Superior temporal gyrus (tissue), 1 donor: Measurements from ENCODE around the gene TSR3.
"Not testable (repeated sequence)": the region's sequence is repeated elsewhere in the genome, so short reads cannot be mapped to it uniquely, and the experiment has no call there.

ENCODE experiments used
- DNase-seq: peaks from one replicate; pipeline ENCODE4 v3.0.0-alpha.2; 2016; ENCODE audit errors: extremely low spot score

The TSR3 gene

GRCh38 chr16:1337486-1337885, 14.2 kb downstream of the TSR3 start:
- DNase-seq: no peak

DNA sequence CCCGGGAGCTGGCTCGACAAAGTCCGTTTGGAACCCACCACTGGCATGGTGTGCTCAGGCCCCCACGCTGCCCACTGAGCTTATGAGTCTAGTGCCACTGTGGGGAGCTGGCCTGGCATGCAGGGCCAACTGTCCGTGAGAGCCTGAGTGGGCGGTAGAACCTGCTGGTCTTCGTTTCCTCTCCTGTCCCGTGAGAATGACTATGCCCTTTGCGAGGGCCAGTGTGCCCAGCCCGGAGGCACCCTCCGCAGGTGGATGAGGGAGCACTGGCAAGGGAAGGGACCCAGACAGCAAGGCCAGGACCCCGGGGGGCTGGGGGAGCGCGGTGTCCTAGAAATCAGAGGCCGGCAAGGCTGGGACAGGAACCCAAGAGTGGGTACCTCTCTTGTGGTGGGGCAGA, 15.1 kb downstream of the TSR3 start:
- no peak for DNase-seq

DNA sequence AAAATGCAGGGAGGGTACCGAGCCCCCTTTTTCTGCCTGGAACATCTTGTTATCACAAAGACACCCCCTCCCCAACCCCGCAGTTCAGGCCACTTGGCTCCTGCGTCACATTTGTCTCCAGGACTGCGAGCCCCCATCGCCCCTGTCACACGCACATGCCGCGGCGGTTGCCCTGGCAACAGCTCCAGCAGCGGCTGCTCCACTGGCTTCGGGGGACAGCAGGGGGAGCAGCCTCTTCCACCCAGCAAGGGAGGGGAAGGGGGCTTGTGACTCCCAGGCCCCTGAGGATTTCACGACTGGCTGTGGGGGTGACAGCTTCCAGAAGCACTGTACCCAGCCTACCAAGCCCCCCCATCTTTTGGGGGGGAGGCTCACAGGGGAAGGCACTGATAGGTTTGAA, 15.7 kb downstream of the TSR3 start:
- DNase-seq: peak; percentile 12

DNA sequence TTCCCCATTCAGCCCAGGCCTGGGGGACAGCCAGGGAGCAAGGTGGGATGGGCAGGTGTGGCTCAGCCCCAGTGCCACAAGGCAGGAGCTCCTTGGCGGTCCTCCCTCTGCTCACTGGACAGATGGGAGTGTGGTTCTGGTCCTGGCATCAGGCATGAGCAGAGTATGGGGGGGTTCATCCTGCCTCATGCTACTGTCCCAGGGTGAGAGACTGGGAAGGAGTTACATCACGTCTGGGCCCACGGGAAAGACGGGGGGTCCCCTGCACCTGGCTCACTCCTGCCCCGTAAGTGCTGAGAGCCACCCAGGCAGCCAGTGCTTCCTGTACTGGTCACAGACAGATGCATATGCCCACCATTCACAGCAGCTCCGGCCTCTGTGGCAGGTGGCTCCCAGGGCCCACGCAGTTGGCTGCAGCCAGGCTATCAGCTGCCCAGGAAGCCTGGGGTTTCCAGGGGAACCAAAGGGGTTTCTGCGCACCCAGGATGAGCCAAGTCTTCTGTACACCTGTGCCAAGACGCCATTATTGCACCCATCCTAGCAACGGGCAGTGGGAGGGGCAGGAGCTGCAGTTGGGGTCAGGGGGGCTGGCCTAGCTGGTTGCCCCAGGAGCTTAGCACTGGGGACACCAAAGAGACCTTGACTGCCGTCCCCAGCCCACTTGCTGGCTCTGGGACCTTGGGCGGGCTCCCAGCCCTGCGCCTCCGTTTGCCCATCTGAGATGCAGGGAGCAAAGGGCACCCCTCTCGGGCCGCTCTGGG, 16.3 kb downstream of the TSR3 start:
- peak; percentile 18 for DNase-seq

GRCh38 chr16:1334739-1335138, 16.9 kb downstream of the TSR3 start:
- DNase-seq: no peak

GRCh38 chr16:1333854-1334700, 17.6 kb downstream of the TSR3 start:
- no peak for DNase-seq

GRCh38 chr16:1333149-1333812, 18.4 kb downstream of the TSR3 start, which contains the start of gene BAIAP3:
Gene BAIAP3 (plus strand): TSS chr16:1333645. CDS start chr16:1338550, 4,905 bp downstream.
- no peak for DNase-seq

- DNase-seq: no peak
These were observed 19.0 kb downstream of the TSR3 start for GRCh38 chr16:1332618-1333148.

GRCh38 chr16:1331712-1332617, 19.7 kb downstream of the TSR3 start:
- DNase-seq: no peak

DNA sequence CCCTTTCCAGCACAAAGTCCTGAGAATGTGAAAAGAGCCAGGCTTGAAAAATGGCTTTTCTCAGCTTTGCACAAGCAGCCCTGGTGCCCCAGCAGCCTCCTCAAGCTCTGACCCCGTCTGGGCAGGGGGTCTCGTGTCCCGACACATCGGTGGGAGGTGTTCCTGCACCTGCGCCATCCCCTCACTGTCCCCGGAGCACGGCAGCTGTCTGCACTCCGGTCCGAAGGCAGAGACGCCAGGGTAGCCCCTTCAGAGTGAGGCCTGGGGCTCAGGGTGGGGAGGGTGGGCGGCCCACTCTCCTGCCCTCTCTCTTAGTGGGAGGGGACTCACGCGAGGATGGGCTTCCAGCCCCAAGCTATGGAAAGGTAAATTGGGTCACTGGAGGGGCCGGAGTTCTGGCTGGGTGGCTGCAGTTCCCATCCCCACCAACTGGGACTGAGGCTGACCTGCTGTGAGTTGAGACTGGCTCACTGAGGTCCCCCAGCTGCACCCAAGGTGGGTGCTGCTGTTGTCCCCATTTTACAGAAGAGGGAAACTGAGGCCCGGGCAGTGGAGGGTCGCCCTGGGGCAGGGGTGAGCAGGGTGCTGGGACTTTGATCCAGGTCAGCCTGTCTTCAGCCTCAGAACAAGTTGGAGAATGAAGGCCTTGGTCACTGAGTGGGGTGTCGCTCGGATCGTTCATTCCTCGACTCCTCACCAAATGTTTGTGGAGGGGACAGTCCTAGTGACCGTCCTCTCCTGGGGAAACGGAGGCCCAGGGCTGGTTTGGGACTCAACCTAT, 20.6 kb downstream of the TSR3 start:
- no peak for DNase-seq

- no peak for DNase-seq
These were observed 21.3 kb downstream of the TSR3 start for GRCh38 chr16:1330260-1330914.

DNA sequence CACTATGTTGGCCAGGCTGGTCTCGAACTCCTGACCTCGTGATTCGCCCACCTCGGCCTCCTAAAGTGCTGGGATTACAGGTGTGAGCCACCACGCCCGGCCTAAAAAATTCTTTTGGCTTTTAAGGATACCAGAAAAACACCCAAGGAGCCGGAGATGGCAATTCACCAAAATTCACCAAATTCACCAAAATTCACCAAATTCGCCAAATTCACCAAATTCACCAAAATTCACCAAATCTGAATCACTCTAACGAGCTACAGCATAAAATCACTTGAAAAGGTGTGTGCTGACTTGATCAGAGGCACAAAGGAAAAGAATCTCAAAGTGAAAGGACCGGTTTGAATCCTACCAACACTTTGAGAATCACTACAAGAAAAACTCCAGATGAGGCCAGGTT, 22.7 kb downstream of the TSR3 start:
- not testable (repeated sequence) for DNase-seq

DNA sequence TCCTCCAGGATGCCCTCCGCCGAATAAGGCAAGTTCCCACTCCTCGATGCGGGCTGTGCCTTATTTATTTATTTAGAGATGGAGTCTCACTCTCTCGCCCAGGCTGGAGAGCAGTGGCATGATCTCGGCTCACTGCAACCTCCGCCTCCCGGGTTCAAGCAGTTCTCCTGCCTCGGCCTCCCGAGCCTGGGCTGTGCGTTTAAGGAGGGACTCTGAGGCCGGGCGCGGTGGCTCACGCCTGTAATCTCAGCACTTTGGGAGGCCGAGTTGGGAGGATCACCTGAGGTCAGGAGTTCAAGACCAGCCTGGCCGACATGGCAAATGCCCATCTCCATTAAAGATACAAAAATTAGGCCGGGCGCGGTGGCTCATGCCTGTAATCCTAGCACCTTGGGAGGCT, 23.5 kb downstream of the TSR3 start:
- DNase-seq: not testable (repeated sequence)

DNA sequence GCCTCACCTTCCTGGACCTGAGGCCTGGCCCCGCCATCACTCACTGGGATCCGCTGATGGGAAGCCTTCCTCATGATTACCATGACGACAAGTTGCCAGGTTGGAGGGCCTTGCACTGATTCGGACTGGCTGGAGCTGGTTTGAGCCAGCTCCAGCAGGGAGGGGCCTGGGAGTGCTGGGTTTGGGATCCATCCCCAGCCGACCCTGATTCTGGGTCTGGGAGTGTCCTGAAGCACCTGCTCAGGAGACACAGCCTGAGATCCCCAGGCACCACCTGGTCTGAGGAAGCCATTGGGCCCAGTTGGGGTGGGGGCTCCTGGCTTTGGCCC, 24.1 kb downstream of the TSR3 start:
- DNase-seq: no peak

DNA sequence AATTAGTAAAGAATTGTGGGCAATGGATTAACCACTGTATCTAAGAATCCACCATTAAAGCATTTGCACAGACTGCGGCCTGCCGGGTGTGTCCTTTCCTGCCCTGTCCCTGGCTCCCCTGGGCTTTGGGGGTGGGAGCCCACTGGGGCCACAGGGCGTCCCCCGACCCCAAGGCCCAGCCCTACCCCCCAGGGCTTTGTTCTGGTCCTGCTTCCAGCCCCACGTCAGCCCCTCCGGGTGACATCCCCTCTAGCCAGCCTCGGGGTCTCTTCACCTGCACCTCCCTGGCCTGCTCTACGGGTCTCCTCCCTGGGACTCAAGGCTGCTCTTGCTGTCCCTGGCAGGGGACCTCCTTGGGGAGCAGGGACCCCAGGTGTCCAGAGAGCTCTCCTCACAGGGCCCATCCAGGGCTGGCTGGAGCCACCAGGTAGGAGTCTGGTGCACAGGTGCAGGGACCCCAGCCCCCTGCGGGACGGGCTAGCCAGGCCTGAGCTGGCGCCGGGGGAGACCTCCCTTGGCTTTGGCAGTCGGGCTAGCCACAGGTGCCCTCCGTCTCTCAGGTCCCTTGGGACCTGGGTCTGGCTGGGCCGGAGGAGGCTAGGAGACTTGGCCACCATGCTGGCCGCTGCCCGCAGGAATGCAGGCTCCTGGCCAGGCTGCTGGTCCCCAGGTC, 24.6 kb downstream of the TSR3 start:
- DNase-seq: no peak

DNA sequence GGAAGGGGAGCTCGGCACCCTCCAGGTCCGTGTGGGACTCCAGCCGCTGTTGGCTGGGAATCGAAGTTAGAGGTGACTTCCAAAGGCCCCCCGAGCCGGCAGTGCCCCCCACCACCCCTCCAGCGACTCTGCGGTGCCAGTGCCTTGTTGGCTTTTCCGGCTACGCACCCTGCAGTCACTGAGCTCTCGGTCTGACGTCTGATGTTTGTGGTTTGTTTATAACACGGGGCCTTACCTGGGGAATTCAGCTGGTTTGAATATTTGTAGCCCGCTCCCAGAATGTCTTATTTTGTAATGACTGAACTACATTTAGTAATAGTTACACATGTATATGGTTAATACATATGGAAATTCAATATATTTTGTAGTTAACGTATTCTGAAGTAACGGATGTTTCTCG, 25.3 kb downstream of the TSR3 start:
- DNase-seq: no peak

DNA sequence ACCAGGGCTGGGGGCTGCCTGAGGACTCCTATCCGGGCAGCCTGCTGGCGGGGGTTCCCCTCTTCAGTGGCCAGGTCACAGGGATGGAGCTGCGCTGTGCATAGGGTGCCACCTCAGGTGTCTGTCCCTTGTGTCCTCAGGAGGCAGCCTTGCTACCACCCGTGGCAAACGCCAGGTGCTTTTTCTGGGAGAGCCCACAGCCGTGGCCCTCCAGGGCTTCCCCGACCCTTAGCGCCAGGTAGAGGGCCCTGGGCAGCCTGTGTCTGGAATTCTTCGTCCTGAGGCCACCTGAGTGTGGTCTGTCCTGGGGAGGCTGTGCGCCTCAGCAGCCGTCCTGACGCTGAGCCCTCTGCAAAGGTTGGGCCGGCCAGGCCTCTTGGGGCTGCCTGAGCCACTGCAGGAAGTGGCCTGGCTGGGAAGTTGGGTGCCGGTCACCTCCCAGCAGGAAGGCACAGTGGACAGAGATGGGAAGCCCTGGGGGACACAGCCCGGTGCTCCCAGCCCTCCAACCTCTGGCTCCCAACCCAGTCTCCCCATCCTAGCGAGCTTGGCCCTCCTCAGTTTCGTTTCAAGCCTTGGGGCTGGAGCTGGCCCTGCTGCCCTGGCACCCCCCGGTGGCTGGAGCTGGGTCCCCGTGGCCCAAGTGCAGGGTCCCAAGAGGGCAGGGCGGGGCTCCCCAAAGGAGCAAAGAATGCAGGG, 25.9 kb downstream of the TSR3 start:
- no peak for DNase-seq

DNA sequence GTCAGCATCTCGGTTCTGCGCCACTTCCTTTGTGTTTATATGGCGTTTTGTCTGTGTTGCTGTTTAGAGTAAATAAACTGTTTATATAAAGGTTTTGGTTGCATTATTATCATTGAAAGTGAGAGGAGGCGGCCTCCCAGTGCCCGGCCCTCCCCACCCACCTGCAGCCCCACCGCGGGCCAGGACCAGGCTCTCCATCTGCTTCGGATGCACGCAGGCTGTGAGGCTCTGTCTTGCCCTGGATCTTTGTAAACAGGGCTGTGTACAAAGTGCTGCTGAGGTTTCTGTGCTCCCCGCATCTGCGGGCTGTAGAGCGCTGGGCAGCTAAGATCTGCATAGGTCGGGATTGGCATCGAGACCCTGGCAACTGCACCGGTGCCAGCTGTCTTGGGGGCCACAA, 26.4 kb downstream of the TSR3 start:
- no peak for DNase-seq
